ENCODE data around the gene IGLON5. TPM values are rescaled to one million over a fixed set of nuclear protein-coding genes. Genes with fewer than 3 reads are reported as not detected.

Gene IGLON5
- total RNA-seq (10 to 100 TPM; 13.3 to 16.0 TPM), polyA plus RNA-seq (ENCODE audit: insufficient read depth, low read depth, low replicate concordance) (13.9 TPM)
- long read RNA-seq, donor 1, partial matches to known transcripts: 102 of 211 reads
- long read RNA-seq, donor 1, other reads (novel, unspliced or antisense): 108 of 211 reads
- long read RNA-seq, donor 2, partial matches to known transcripts: 6 of 8 reads
- long read RNA-seq, donor 2, other reads (novel, unspliced or antisense): 0 of 8 reads

DNA sequence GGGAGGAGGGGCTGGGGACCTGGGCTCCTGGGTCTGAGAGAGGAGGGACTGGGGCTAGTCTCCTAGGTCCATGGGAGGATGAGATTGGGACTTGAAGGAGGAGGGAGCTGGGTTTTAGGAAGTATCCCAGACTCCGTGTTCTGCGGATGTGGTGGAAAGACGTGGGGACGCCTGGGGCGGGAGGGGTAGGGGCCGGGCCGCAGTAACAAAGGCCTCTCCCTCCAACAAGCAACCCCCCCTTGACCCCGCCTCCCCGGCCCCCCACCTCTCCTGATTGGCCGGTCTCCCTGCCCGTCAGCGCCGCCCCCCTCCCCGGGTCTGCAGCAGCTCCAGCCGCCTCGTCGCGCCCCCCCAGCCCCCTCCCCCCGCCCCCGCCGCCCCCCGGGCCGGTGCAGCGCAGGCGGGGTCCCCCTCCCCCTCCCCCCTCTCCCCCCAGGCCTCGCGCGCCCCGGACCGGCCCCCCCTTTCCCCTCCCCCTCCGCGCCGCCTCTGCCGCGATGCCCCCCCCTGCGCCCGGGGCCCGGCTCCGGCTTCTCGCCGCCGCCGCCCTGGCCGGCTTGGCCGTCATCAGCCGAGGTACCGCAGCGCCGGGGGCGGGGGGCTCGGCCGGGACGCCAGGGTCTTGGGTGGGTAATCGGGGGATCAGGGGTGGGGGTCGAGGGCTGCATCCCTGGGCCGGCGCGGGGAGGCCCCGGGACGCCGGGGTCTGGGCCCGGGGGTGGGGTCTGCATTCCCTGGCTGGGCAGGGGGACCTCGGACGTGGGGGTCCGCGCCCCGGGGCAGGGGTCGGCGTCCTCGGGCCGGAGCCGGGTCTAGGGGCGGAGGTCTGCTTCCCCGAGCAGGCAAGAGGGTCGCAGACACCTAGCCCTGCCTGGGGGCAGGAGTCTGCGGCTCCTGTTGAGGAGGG lies at the start of gene IGLON5:
TSS of gene IGLON5 (plus strand) at position 294 of the 907 bp plus-strand sequence. CDS start at position 498, 204 bp downstream.
- Histone ChIP-seq H3K4me3 (peak within 1 kb of the TSS in 1 of 2 donors; percentile 18), H3K9me3 (no peaks in the 10 kb centered on the region), H3K4me1 (no peaks in the 10 kb centered on the region), H3K27me3 (no peaks in the 10 kb centered on the region), H3K36me3 (ENCODE audit: low read depth, missing control alignments) (no peaks in the 10 kb centered on the region), H3K27ac (no peak within 1 kb of the TSS)
- 0 to 4% methylated on average over 10 to 46 of the region's 76 CpGs for WGBS, 2 donors
- intact Hi-C loops (cut with DNase I; ENCODE audit: low total_unique reads): no loop called here
- TF ChIP-seq, protein P1, sequence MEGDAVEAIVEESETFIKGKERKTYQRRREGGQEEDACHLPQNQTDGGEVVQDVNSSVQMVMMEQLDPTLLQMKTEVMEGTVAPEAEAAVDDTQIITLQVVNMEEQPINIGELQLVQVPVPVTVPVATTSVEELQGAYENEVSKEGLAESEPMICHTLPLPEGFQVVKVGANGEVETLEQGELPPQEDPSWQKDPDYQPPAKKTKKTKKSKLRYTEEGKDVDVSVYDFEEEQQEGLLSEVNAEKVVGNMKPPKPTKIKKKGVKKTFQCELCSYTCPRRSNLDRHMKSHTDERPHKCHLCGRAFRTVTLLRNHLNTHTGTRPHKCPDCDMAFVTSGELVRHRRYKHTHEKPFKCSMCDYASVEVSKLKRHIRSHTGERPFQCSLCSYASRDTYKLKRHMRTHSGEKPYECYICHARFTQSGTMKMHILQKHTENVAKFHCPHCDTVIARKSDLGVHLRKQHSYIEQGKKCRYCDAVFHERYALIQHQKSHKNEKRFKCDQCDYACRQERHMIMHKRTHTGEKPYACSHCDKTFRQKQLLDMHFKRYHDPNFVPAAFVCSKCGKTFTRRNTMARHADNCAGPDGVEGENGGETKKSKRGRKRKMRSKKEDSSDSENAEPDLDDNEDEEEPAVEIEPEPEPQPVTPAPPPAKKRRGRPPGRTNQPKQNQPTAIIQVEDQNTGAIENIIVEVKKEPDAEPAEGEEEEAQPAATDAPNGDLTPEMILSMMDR (IDR thresholded peaks at IDR 0.05): no peak
- peak; percentile 58 for DNase-seq

DNA sequence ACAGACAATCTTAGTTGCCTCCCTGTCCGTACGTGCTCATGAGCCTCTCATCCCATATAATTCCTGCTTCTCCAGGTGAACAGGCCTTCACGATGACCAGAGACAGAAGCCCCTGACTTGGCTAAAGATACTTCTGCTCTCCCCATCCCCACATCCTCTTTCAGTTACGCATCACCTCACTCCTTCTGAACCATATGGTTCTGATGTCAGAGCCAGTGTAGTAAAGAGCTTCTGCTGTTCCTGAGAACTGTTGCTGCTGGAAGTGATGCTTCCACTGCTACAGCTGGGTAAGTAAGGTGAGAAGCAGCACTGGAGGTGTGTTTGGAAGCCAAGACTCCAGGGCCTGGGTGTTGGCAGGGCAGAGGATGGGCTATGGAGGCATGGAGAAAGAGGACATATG lies 47.6 kb upstream of the IGLON5 start:
- 89 to 92% methylated on average over 4 of the region's 4 CpGs for WGBS, 2 donors
- H3K4me1 ChIP-seq: no peaks in the 10 kb centered on the region
- no peak for TF ChIP-seq POLR2A (IDR thresholded peaks at IDR 0.05)
- TF ChIP-seq, protein P1 (IDR thresholded peaks at IDR 0.05): no peak
- H3K4me3 ChIP-seq: no peak overlapping the region
- intact Hi-C loops (cut with DNase I; ENCODE audit: low total_unique reads): no loop called here
- H3K36me3 ChIP-seq (ENCODE audit: low read depth, missing control alignments): no peaks in the 10 kb centered on the region
- DNase-seq: no peak
- H3K27ac ChIP-seq: no peak overlapping the region
- H3K27me3 ChIP-seq: no peaks in the 10 kb centered on the region
- H3K9me3 ChIP-seq: no peaks in the 10 kb centered on the region

DNA sequence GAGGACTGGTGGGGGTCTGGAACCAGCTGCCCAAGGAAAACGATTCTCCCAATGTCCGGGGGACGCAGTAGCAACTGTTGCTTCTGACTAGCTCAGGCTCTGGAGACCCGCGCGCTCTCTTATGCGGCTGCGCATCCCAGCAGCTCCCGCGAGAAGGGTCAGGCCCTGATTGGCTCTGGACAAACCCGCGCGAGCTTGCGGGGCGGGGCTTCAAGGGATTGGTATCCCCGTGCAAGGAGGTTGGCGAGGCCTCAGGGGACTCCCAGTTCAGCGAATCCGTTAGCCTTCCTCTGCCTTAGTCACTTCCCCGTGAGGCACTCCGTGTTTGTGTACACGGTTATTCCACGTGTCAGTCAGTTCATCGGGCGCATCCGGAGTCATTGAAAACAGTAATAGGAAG lies 40.4 kb upstream of the IGLON5 start:
- Histone ChIP-seq H3K27me3 (no peaks in the 10 kb centered on the region), H3K36me3 (ENCODE audit: low read depth, missing control alignments) (no peaks in the 10 kb centered on the region), H3K9me3 (no peaks in the 10 kb centered on the region), H3K4me1 (no peaks in the 10 kb centered on the region), H3K4me3 (peak overlapping the region; percentile 7 to 44), H3K27ac (no peak overlapping the region)
- TF ChIP-seq, protein P1 (IDR thresholded peaks at IDR 0.05): no peak
- TF ChIP-seq POLR2A (IDR thresholded peaks at IDR 0.05): no peak
- intact Hi-C loops (cut with DNase I; ENCODE audit: low total_unique reads): no loop called here
- peak; percentile 84 for DNase-seq
- 55 to 59% methylated on average over 18 to 26 of the region's 26 CpGs for WGBS, 2 donors

DNA sequence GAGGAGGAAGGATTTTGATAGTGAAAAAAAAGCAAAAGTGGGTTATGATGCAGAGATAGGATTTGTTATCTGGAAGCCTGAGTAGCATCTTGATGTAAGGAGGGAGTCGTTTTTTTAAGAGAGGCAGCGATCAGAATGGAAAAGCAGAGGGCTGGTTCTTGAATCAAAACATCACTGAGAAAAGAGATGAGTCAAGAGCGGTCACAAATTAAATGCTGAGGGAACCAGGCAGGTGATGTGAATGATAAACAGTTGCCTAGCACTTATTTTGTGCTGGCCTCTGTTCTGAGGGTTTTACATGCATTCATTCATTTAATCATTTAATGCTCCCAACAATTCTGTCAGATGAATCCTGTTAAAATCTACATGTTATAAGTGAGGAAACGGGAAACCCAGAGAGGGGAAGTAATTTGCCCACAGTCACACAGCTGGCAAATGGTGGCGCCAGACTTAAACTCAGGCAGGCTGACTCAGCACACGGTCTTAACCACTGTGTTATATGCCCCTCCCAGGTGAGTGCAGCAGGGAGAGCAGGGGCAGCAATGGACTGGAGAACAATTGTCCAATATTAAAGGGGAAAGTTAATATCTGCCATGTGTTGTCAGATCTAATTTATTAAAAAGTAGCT lies 39.1 kb upstream of the IGLON5 start:
- H3K4me3 ChIP-seq: no peak overlapping the region
- no peak for TF ChIP-seq POLR2A (IDR thresholded peaks at IDR 0.05)
- TF ChIP-seq, protein P1 (IDR thresholded peaks at IDR 0.05): no peak
- H3K27ac ChIP-seq: no peak overlapping the region
- intact Hi-C loops (cut with DNase I; ENCODE audit: low total_unique reads): no loop called here
- no peaks in the 10 kb centered on the region for H3K4me1 ChIP-seq
- H3K36me3 ChIP-seq (ENCODE audit: low read depth, missing control alignments): no peaks in the 10 kb centered on the region
- H3K27me3 ChIP-seq: no peaks in the 10 kb centered on the region
- whole genome bisulfite sequencing, 2 donors: 46 to 49% methylated on average over 6 of the region's 6 CpGs
- no peak for DNase-seq
- H3K9me3 ChIP-seq: no peaks in the 10 kb centered on the region

Data from testis (tissue), 5 donors.